Measurements from ENCODE around the gene PLXND1.
"Not testable (repeated sequence)": the region's sequence is repeated elsewhere in the genome, so short reads cannot be mapped to it uniquely, and the experiment has no call there.

The PLXND1 gene

GRCh38 chr3:129613367-129613740 is 6.9 kb upstream of the PLXND1 start:
- DNase-seq = no peak

GRCh38 chr3:129612534-129613366 is 6.3 kb upstream of the PLXND1 start:
- DNase-seq = no peak

GRCh38 chr3:129611812-129612533 is 5.5 kb upstream of the PLXND1 start:
- no peak for DNase-seq

- DNase-seq = no peak
Observed at GRCh38 chr3:129611446-129611800, 4.9 kb upstream of the PLXND1 start.

DNA sequence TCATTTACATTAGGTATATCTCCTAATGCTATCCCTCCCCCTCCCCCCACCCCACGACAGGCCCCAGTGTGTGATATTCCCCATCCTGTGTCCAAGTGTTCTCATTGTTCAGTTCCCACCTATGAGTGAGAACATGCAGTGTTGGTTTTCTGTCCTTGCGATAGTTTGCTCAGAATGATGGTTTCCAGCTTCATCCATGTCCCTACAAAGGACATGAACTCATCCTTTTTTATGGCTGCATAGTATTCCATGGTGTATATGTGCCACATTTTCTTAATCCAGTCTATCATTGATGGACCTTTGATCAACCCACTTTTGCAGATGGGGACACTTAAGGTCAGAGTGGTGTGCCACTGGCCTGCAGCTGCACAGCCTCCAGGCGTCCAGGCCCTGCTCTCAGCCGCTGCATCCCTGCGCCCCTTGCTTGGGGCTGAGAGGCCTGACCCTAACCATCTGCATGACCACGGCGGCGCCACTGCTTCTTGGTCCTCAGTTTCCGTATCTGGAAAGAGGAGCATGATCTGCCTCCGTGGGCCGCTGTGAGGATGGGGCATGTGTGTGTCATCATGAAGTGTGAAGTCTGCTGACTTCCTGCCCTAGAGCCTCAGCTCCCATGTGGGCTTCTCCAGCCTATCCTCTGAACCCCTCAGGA is 4.4 kb upstream of the PLXND1 start:
- DNase-seq = not testable (repeated sequence)

GRCh38 chr3:129610276-129610675 is 3.8 kb upstream of the PLXND1 start:
- DNase-seq = no peak

- no peak for DNase-seq
Observed at GRCh38 chr3:129609591-129610182, 3.2 kb upstream of the PLXND1 start.

GRCh38 chr3:129608936-129609590 is 2.6 kb upstream of the PLXND1 start:
- no peak for DNase-seq

DNA sequence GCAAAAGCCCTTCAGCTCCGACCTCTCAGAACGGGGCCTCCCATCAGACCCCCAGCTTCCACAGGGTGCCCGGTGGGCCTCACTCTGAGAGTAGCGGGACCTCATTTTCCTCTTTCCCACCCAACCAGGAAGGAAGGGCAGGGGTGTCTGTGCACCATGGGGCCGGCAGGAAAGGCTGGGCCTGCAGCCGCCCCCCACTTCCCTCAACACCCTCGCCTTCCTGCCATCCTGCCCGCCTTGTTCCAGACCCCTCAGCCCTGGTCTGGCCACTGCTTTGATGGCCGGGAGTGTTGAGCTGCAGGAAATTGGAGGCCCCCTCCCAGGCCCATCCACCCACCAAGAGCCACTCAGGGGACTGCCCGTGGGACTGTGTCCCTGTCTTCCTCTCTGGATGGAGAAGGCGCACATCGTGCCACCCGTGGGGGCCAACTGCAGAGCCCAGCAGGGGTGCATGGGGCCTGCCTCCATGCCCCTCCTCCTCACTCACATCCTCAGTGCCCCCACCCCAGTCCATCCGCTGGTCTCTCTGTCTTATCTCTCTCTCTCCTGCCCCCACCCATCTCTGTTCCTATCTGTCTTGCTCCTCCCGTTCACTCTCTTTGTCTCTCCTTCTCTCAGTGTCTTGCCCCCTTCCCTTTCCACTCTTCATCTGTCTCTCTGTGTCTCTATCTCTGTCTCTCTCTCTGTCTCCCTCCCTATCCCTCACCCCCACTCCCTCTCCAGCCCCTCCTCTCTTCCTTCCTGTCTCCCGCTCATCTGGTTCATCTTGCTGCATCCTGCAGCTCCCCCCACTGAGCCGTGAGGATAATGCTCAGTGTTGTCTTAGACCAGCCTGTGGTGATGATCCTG is 1.8 kb upstream of the PLXND1 start:
- no peak for DNase-seq

GRCh38 chr3:129607391-129608068 is 1.1 kb upstream of the PLXND1 start:
- DNase-seq = no peak

- DNase-seq = no peak
Observed at GRCh38 chr3:129605922-129606635, 397 bp downstream of the PLXND1 start.

DNA sequence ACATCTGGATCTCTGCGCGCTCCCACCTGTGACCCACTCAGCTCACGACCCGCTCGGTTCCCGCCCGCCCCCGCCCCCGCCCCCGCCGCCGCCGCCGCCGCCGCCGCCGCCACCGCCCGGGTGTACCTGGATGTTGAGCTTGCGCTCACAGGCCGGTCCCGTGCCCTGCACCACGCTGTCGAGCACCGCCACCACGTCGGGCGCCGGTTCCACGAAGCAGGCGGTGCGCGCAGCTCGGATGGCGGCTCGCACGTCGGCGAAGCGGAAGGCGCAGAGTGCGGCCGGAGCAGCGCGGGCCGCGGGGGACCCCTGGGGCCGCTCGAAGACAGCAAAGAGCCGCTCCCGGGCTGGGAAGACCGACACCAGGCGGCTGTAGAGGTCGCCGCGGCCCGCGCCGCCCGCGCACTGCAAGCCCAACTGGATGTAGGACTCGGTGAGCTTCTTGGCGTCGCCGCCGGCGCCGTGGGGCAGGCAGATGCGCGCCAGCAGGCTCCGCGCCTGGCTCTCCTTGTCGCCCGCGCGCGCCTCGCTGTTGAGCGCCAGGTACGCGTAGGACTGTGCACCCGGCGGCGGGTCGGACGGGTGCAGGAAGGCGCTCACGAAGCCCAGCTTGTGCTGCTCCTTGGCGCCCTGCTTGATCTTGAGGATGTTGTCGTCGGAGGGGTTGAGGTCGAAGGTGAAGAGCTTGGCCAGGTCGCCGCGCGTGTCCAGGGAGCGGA is 1.1 kb downstream of the PLXND1 start:
- DNase-seq = peak in 3 of 4 experiments; percentile 4 to 43 (median 30)

- no peak for DNase-seq
Observed at GRCh38 chr3:129604767-129605166, 1.7 kb downstream of the PLXND1 start.

DNA sequence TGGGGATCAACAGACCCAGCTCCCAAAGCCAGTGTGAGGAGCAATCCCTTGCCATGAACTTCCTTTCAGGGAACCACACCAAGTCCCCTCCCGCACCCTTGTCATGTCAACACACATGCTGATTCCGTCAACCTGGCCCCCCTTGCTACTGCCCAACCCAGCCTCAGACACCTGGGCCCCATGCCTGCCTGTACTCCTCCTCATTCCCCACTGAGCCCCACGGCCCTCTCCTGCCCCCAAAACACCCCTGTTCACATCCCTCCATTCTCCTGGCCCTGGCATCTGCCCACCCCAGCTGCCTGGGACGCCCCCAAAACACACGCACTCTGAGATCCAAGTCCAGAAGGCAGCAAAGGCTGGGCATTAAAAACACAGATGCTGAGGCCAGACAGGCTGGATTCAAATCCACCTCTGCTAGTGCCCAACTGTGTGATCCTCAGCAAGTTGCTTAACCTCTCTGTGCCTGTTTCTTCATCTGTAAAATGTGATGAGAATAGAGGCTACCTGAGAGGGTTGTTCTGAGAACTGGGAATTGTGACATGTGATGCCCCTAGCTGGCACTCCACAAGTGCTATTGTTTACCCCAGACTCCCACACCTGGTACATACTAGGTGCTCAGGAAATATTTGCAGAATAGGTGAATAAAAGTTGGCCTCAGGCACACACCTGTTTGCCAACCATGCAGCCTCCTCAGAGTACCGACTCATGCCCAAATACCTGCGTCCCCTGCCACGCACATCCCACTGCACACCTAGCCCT is 2.3 kb downstream of the PLXND1 start:
- DNase-seq = no peak

GRCh38 chr3:129603561-129603942 is 2.9 kb downstream of the PLXND1 start:
- DNase-seq = no peak

DNA sequence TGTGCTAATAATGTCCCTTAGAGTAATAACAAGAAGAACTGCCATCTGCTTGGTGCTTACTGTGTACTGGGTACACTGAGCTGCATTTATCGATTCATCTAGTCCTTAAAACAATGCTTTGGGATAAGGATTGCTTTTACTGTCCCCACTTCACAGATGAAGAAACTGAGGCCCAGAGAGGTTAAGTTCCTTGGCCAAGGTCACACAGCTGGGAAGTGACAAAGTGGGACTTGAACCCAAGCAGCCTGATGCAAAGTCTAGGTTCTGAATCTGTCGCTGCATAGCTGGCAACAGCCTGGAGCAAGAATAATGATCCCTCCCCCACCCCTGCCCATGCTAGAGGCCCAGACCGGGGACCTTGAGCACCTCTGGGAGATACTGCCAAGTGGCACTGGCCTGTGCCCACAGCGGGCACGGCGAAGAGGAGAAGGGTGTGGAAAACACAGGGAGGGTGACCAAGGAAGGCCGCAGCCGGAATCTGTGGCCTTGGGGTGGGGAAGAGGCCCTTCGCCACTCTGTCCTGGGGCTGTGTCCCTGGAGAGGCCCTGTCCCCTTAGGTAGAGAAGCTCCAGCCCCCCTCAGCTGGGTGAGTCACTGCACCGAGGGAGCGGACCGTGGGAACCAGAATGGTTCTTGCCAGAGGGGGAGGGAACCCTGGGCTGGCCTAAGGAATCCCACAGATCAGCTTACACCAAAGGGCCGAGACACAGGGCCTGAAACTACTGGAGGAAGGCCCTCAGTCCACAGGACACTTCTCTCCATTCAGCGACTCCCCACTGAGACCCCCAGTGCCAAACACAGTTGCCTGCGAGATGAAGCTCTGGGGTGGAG is 3.5 kb downstream of the PLXND1 start:
- DNase-seq = no peak

DNA sequence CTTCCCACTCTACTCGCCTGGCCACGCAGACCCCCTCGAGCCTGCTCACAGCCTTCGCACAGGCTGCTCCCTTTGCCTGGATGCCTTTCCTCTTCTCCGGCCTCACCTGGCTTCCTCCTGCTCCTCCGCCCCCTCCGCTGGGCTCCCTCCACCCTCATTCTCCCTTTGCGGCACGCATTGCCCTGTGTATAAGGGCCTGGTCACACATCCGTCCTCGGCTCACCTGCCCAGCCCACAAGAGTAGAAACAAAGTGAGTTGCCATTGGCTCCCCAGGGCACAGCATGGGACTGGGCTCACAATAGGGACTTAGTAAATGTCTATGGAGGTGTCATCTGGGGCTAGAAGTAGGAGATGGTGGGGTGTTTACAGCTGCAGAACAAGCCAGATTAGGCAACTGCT is 4.2 kb downstream of the PLXND1 start:
- DNase-seq = no peak

DNA sequence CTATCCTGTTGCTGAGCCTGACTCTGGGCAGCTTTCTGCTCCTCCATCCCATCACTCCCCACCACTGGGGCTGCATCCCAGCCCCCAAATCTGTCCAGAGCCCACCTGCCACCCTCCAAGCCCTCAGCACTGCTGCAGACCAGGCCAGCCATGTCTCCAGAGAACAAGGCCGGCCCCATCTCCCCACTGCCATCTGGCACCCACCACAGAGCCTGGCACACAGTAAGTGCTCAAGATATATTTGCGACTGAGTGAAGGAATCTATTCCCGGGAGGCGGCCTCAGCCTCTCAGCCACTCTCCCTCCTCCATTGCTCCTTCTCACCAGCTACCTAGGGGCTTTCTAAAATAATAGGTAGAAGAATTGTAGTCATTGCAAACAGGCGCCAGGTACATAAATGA is 4.8 kb downstream of the PLXND1 start:
- DNase-seq = no peak
